Neural cell (in vitro differentiated cells): ENCODE results near the gene CRYGS.

ENCODE experiments used
- CTCF ChIP-seq: fragments of 450-650 bp; IDR thresholded peaks from 2 replicates; pipeline ENCODE4 v1.5.1; 2014; ENCODE audit warnings: antibody characterized with exemption, mild to moderate bottlenecking, moderate library complexity; ENCODE audit not compliant: poor library complexity, severe bottlenecking
- EP300 ChIP-seq: fragments of 450-650 bp; conservative IDR thresholded peaks from 2 replicates; pipeline ENCODE4 v1.6.1; 2014; ENCODE audit warnings: antibody characterized with exemption, mild to moderate bottlenecking, moderate library complexity; ENCODE audit not compliant: poor library complexity, severe bottlenecking
- EZH2 ChIP-seq: fragments of 200-600, 300-800 bp; shearing (Covaris generic), sonication (generic); IDR thresholded peaks from 2 replicates; pipeline ENCODE4 v1.6.1; 2014; ENCODE audit warnings: antibody characterized with exemption, low read length, borderline replicate concordance, mild to moderate bottlenecking; ENCODE audit not compliant: insufficient read depth, poor library complexity, severe bottlenecking
- POLR2AphosphoS5 ChIP-seq: IDR thresholded peaks from 2 replicates; pipeline ENCODE4 v1.6.1; 2012
- RAD21 ChIP-seq: fragments of 450-650 bp; conservative IDR thresholded peaks from 2 replicates; pipeline ENCODE4 v1.6.1; 2014; ENCODE audit warnings: antibody characterized with exemption, mild to moderate bottlenecking, moderate library complexity
- REST ChIP-seq: IDR thresholded peaks from 2 replicates; pipeline ENCODE4 v1.6.1; 2012; ENCODE audit warnings: borderline replicate concordance
- SMC3 ChIP-seq: fragments of 450-650 bp; conservative IDR thresholded peaks from 2 replicates; pipeline ENCODE4 v1.6.1; 2014; ENCODE audit warnings: antibody characterized with exemption, mild to moderate bottlenecking, moderate library complexity; ENCODE audit not compliant: poor library complexity

DNA sequence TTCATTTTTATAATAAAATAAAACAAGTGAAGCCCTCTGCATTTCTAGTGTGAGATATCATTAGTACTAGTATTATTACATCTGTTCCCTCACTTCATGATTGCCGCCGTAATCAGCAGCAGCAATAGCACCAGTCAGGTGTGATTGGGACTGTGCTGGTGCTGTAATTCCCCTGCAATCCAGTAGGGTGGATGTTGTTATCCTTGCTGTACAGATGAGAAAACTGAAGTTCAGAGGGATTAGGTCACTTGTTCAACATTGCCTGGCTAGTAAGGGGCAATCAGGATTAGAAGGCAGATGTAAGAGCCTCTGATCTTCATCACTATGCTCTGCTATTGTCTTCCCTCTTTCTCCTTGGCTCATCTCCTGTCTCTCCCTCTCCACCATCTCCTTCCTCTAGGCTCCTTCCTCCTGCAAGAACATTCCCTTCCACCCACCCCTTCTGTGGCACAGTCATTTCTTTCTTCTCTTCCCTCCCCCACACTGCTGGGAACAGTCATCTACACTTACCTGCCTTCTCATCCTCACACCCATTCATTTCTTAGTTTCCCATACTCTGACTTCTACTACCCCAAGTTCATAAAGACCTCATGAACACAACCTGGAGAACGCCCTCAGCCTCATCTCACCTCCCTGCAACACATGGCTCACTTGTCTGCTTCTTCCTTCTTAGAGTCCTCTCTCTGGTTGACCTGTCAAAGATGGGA lies 29.7 kb downstream of the CRYGS start:
- TF ChIP-seq CTCF (no peak), EP300 (no peak), RAD21 (no peak), EZH2 (no peak), POLR2AphosphoS5 (no peak), SMC3 (no peak), REST (no peak)
